Liver (tissue), 9 donors: Measurements from ENCODE around the gene FOXN4. TPM values are rescaled to one million over a fixed set of nuclear protein-coding genes. Genes with fewer than 3 reads are reported as not detected.

ENCODE experiments used
- DNase-seq: peaks from one replicate; pipeline ENCODE4 v3.0.0-alpha.2; 2017; ENCODE audit warnings: low spot score
- H3K27ac ChIP-seq, 2 donors: one replicate each; pipeline ENCODE4 v1.7.0; 2013; ENCODE audit warnings: inconsistent platforms in 2 of 2, low read length in 2 of 2, control low read depth in 1 of 2, low read depth in 1 of 2, mild to moderate bottlenecking in 1 of 2
- H3K27me3 ChIP-seq, 4 donors: one replicate each; pipeline versions ENCODE4 v1.6.1 to v1.7.0; 2013; ENCODE audit warnings: low read length in 3 of 4, inconsistent platforms in 1 of 4, mild to moderate bottlenecking in 1 of 4, moderate library complexity in 1 of 4; ENCODE audit not compliant: control insufficient read depth in 4 of 4, insufficient read depth in 4 of 4
- H3K36me3 ChIP-seq, 4 donors: one replicate each; pipeline versions ENCODE4 v1.6.1 to v1.7.0; 2013; ENCODE audit warnings: low read length in 3 of 4, mild to moderate bottlenecking in 3 of 4, low read depth in 1 of 4, moderate library complexity in 1 of 4; ENCODE audit not compliant: control insufficient read depth in 4 of 4, insufficient read depth in 3 of 4
- H3K4me1 ChIP-seq, 4 donors: one replicate each; pipeline versions ENCODE4 v1.6.1 to v1.7.0; 2013; ENCODE audit warnings: low read length in 3 of 4, mild to moderate bottlenecking in 3 of 4, moderate library complexity in 1 of 4; ENCODE audit not compliant: control insufficient read depth in 4 of 4, insufficient read depth in 4 of 4
- H3K4me3 ChIP-seq, 3 donors: one replicate each; pipeline versions ENCODE4 v1.6.1 to v1.7.0; 2013; ENCODE audit warnings: low read length in 3 of 3, control low read depth in 1 of 3, low read depth in 1 of 3, mild to moderate bottlenecking in 1 of 3
- H3K9ac ChIP-seq, 2 donors: one replicate each; pipeline ENCODE4 v1.7.0; 2013; ENCODE audit warnings: low read length in 2 of 2, mild to moderate bottlenecking in 2 of 2, moderate library complexity in 2 of 2, control low read depth in 1 of 2, low read depth in 1 of 2
- H3K9me3 ChIP-seq, 4 donors: one replicate each; pipeline versions ENCODE4 v1.6.1 to v1.7.0; 2013; ENCODE audit warnings: low read length in 3 of 4; ENCODE audit not compliant: control insufficient read depth in 4 of 4
- EGR1 ChIP-seq, 2 donors: IDR thresholded peaks; 2 replicates each; pipeline ENCODE4 v1.6.1; 2016 to 2018; ENCODE audit warnings: antibody characterized with exemption in 2 of 2, low read depth in 2 of 2
- FOXA1 ChIP-seq: IDR thresholded peaks from 2 replicates; pipeline ENCODE4 v1.6.1; 2016; ENCODE audit warnings: antibody characterized with exemption
- FOXA2 ChIP-seq: IDR thresholded peaks from 2 replicates; pipeline ENCODE4 v1.6.1; 2016; ENCODE audit warnings: antibody characterized with exemption
- HNF4A ChIP-seq, 2 donors: conservative IDR thresholded peaks; 2 replicates each; pipeline ENCODE4 v1.6.1; 2016; ENCODE audit warnings: antibody characterized with exemption in 2 of 2, mild to moderate bottlenecking in 2 of 2
- JUND ChIP-seq, 2 donors: IDR thresholded peaks; 2 replicates each; pipeline ENCODE4 v1.6.1; 2016; ENCODE audit warnings: antibody characterized with exemption in 2 of 2
- RXRA ChIP-seq, 2 donors: IDR thresholded peaks; 2 replicates each; pipeline ENCODE4 v1.6.1; 2017 to 2018; ENCODE audit warnings: antibody characterized with exemption in 2 of 2, mild to moderate bottlenecking in 1 of 2
- SP1 ChIP-seq: IDR thresholded peaks from 2 replicates; pipeline ENCODE4 v1.6.1; 2018; ENCODE audit warnings: antibody characterized with exemption, mild to moderate bottlenecking
- TAF1 ChIP-seq: conservative IDR thresholded peaks from 2 replicates; pipeline ENCODE4 v1.6.1; 2016; ENCODE audit warnings: antibody characterized with exemption, mild to moderate bottlenecking
- YY1 ChIP-seq: IDR thresholded peaks from 2 replicates; pipeline ENCODE4 v1.6.1; 2016; ENCODE audit warnings: antibody characterized with exemption, mild to moderate bottlenecking
- WGBS: extraction: QIAGEN DNeasy Blood & Tissue Kit; methylation state at CpG from one replicate; pipeline ENCODE4 v1.1.7; 2013; 5-methylcytosine and 5-hydroxymethylcytosine counted together
- polyA plus RNA-seq, 2 donors: library from polyadenylated mRNA; stranded (reverse) in 1 of 2; unstranded in 1 of 2; fragments of 200-250 nt in 1 of 2; fragments of >200 nt in 1 of 2; fragmentation: Nextera tagmentation in 1 of 2; extraction: Ambion mirVana in 1 of 2; gene quantifications; one replicate each; pipeline versions ENCODE4 v1.2.1 to v1.2.3, GENCODE V29; 2013 to 2015
- total RNA-seq, 2 donors: library from RNA; depleted of rRNA; stranded (reverse); fragments of >200 nt; gene quantifications; one replicate each; pipeline ENCODE4 v1.2.3, GENCODE V29; 2014
- TF ChIP-seq, protein P1 (sequence below): IDR thresholded peaks from 2 replicates; pipeline ENCODE4 v1.6.1; 2016; ENCODE audit warnings: antibody characterized with exemption
- TF ChIP-seq, protein P2 (sequence below): fragments of 150-350 bp; IDR thresholded peaks from 2 replicates; pipeline ENCODE4 v1.5.1; 2017; ENCODE audit warnings: improper control_type of control experiment, low read depth, low read length; ENCODE audit not compliant: missing input control
- donor health status: healthy.
- donor health status: healthy.
- donor health status: healthy.
- donor health status: healthy.
- donor health status: healthy.

The FOXN4 gene
- total and polyA plus RNA-seq, 4 donors = not detected

DNA sequence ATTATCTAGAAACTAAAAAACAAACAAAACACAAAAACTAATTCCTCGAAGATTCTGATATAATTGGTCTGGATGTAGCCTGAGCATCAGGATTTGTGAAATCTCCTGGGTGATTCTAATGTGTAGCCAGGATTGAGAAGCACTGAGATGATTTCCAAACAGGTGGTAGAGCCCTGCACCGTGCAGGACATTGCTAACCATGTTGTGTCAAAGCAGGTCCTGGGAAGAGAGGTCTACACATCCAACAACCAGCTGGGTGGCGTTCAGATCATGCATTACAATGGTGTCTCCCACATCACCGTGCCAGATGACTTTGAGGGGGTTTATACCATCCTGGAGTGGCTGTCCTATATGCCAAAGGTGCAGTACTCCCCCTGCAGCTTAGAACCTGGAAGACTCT lies 56.3 kb downstream of the FOXN4 start:
- no peak overlapping the region for H3K4me3 ChIP-seq
- no peaks in the 10 kb centered on the region for H3K27me3 ChIP-seq
- DNase-seq = no peak
- TF ChIP-seq RXRA (IDR thresholded peaks at IDR 0.05) (no peak), FOXA2 (no peak), HNF4A (conservative IDR thresholded peaks at IDR 0.05) (no peak), SP1 (no peak), YY1 (no peak), TAF1 (no peak), JUND (IDR thresholded peaks at IDR 0.05) (no peak), FOXA1 (no peak)
- TF ChIP-seq, protein P1, sequence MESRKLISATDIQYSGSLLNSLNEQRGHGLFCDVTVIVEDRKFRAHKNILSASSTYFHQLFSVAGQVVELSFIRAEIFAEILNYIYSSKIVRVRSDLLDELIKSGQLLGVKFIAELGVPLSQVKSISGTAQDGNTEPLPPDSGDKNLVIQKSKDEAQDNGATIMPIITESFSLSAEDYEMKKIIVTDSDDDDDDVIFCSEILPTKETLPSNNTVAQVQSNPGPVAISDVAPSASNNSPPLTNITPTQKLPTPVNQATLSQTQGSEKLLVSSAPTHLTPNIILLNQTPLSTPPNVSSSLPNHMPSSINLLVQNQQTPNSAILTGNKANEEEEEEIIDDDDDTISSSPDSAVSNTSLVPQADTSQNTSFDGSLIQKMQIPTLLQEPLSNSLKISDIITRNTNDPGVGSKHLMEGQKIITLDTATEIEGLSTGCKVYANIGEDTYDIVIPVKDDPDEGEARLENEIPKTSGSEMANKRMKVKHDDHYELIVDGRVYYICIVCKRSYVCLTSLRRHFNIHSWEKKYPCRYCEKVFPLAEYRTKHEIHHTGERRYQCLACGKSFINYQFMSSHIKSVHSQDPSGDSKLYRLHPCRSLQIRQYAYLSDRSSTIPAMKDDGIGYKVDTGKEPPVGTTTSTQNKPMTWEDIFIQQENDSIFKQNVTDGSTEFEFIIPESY = no peak
- TF ChIP-seq, protein P2, sequence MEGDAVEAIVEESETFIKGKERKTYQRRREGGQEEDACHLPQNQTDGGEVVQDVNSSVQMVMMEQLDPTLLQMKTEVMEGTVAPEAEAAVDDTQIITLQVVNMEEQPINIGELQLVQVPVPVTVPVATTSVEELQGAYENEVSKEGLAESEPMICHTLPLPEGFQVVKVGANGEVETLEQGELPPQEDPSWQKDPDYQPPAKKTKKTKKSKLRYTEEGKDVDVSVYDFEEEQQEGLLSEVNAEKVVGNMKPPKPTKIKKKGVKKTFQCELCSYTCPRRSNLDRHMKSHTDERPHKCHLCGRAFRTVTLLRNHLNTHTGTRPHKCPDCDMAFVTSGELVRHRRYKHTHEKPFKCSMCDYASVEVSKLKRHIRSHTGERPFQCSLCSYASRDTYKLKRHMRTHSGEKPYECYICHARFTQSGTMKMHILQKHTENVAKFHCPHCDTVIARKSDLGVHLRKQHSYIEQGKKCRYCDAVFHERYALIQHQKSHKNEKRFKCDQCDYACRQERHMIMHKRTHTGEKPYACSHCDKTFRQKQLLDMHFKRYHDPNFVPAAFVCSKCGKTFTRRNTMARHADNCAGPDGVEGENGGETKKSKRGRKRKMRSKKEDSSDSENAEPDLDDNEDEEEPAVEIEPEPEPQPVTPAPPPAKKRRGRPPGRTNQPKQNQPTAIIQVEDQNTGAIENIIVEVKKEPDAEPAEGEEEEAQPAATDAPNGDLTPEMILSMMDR = no peak
- no peak overlapping the region for H3K27ac ChIP-seq
- H3K9me3 ChIP-seq = peaks cover 0 to 5% (median 0%) of the 10 kb centered on the region in 4 donors
- H3K4me1 ChIP-seq = peaks cover 0 to 12% (median 10%) of the 10 kb centered on the region in 4 donors
- H3K9ac ChIP-seq = no peak overlapping the region
- peaks cover 6 to 77% (median 57%) of the 10 kb centered on the region in 4 donors for H3K36me3 ChIP-seq
- WGBS = 95% methylated on average over 4 of the region's 4 CpGs

- Histone ChIP-seq H3K27ac (no peak overlapping the region), H3K36me3 (peaks cover 9 to 72% (median 59%) of the 10 kb centered on the region in 4 donors), H3K27me3 (no peaks in the 10 kb centered on the region), H3K9me3 (peaks cover 0 to 5% (median 0%) of the 10 kb centered on the region in 4 donors), H3K4me1 (peaks cover 0 to 30% (median 14%) of the 10 kb centered on the region in 4 donors), H3K4me3 (no peak overlapping the region), H3K9ac (no peak overlapping the region)
- WGBS = 96% methylated on average over 1 of the region's 1 CpG
- TF ChIP-seq, protein P2 = no peak
- TF ChIP-seq EGR1 (IDR thresholded peaks at IDR 0.05; ENCODE audit: low read depth in 2 of 2) = no peak
- TF ChIP-seq, protein P1 = no peak
- DNase-seq = no peak
These were observed 58.6 kb downstream of the FOXN4 start for GRCh38 chr12:109250523-109250922.
